HG03280 (cell line): Measurements from ENCODE around the gene HAPLN3.

ENCODE experiments used
- ATAC-seq: cut with Tn5 transposase; IDR thresholded peaks from one replicate; pipeline ENCODE4 v1.9.1; 2021; ENCODE audit warnings: mild to moderate bottlenecking, moderate library complexity; ENCODE audit not compliant: unreplicated experiment

The HAPLN3 gene

DNA sequence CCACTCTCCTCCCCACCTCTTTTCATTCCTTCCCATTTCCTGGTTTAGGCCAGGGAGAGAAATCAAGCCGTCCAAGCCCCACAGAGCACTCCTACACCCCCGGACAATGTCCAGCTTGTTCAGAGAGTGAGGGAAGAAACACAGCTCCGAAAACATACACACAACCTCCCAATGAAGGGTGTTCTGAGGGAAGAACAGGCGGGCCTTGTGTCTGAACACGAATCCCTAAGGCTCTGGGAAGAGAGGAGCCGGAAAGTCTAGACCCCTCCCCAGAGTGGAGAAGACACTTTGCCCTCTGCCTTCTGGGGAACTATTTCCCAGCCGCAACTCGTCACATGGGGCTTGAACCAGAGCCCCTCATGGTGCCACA lies 61.6 kb downstream of the HAPLN3 start:
- no peak for ATAC-seq

DNA sequence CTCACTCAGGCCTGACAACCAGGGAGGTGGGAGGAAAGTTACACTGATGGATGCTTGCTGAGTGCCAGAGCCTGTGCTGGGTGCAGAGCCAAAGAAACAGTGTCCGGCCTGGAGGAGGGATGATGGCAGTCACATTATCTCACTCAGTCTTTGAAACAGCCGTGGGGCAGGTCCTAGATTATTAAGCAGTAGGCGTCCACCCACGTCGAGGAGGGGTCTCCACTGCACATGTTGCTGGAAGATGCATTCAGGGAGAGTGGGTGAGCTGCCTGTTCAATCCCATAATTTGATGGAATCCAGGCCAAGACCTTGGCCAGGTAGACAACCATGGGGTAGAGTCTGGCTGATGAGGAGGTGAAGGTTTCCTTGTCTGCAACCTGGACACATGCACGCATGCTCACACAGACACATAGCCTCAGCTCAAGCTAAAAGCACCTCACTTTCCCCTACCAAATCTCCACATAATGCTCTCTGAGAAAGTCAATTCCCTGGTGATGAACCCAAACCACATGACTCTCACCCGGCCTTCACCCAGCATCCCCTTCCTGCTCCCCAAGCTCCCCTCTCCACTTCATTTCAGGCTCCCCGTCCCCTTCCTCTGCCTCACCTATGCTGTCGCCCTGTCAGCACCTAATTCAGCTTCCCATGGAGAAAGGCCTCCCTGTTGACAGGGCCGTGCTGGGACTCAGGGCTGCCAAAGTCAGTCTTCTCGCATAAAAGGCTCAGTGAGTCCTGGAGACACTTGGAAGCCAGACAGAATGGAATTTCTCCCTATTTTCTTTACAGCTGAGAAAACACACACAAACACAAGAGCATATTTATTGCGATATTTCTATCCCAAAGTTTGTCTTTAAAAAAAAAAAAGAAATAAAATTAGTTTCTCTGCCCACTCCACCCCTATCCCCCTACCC lies 62.3 kb downstream of the HAPLN3 start:
- ATAC-seq, result no peak

GRCh38 chr15:88830016-88830415 lies 65.3 kb downstream of the HAPLN3 start:
- no peak for ATAC-seq

DNA sequence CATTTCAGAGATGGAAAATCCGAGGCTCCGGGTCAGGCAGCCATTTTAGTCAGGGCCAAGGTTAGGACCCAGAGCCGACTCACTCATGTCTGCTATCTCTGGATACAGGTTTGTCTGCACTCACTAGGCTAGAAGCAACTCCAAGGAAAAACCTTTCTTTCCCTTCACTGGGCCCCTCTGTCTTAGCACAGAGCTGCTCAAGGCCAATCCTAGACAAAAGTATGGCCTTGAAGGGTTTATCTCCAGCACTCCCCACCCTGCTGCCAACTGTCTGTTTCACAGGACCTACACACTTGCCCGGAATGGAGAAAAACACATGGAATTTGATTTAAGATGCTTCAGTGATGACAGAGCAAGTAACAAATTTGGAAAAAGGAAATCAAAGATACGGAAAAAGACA lies 66.6 kb downstream of the HAPLN3 start:
- ATAC-seq, result no peak
